Transverse colon (tissue), 4 donors: ENCODE measurements around the gene CCM2L. TPM values are rescaled to one million over a fixed set of nuclear protein-coding genes. Genes with fewer than 3 reads are reported as not detected.

Experiments used
- DNase-seq: peaks from one replicate; pipeline ENCODE4 v3.0.0-alpha.2; 2019
- H3K27ac ChIP-seq, 4 donors: fragments of 200-600 bp; sonication (generic); 2 replicates each; pipeline ENCODE4 v1.5.1; 2016 to 2018; ENCODE audit warnings: inconsistent platforms in 4 of 4
- H3K27me3 ChIP-seq: fragments of 200-600 bp; sonication (generic); 2 replicates; pipeline ENCODE4 v1.5.1; 2017; ENCODE audit warnings: inconsistent platforms
- H3K36me3 ChIP-seq, 4 donors: fragments of 200-600 bp; sonication (generic); 2 replicates each; pipeline ENCODE4 v1.5.1; 2017 to 2019; ENCODE audit warnings: inconsistent platforms in 4 of 4
- H3K4me1 ChIP-seq, 4 donors: fragments of 200-600 bp; sonication (generic); 2 replicates each; pipeline ENCODE4 v1.5.1; 2017 to 2020; ENCODE audit warnings: inconsistent platforms in 4 of 4
- H3K4me3 ChIP-seq, 4 donors: fragments of 200-600 bp; sonication (generic); 1 replicate in 1 of 4; 2 replicates in 3 of 4; pipeline versions ENCODE4 v1.5.1 to v1.6.1; 2017 to 2019; ENCODE audit warnings: inconsistent platforms in 4 of 4
- H3K9me3 ChIP-seq, 2 donors: fragments of 200-600 bp; sonication (generic); 2 replicates each; pipeline ENCODE4 v1.5.1; 2017 to 2019; ENCODE audit warnings: inconsistent platforms in 2 of 2
- CTCF ChIP-seq, 5 experiments: fragments of 200-600 bp in 3 of 5; fragments of 450-650 bp in 2 of 5; sonication (generic) in 3 of 5; IDR thresholded peaks; 1 replicate in 2 of 5; 2 replicates in 3 of 5; pipeline ENCODE4 v1.5.1; 2016 to 2017; ENCODE audit warnings: antibody characterized with exemption in 5 of 5, inconsistent platforms in 3 of 5, mild to moderate bottlenecking in 2 of 5, moderate library complexity in 1 of 5
- EP300 ChIP-seq: sonication (generic); formaldehyde crosslinking; IDR thresholded peaks from one replicate; pipeline ENCODE4 v1.6.1; 2017; ENCODE audit warnings: antibody characterized with exemption, low read depth
- POLR2A ChIP-seq: fragments of 450-650 bp; IDR thresholded peaks from one replicate; pipeline ENCODE4 v1.6.1; 2016; ENCODE audit warnings: antibody characterized with exemption, mild to moderate bottlenecking, moderate library complexity
- POLR2AphosphoS5 ChIP-seq, 3 donors: sonication (generic); formaldehyde crosslinking; IDR thresholded peaks; one replicate each; pipeline ENCODE4 v1.6.1; 2016; ENCODE audit warnings: antibody characterized with exemption in 3 of 3
- WGBS, 2 donors: methylation state at CpG; one replicate each; pipeline ENCODE4 v1.1.5; 2018; ENCODE audit warnings: low coverage in 1 of 2; 5-methylcytosine and 5-hydroxymethylcytosine counted together
- in situ Hi-C, 4 donors: fragments of 200-750 bp; cut with MboI; loops; one replicate each; pipeline versions ENCODE4 v1.15.0 to v1.15.1; 2017; ENCODE audit warnings: low sequenced_read_pairs in 3 of 4, low pct_ligation_motif_present in 1 of 4, low pct_unique_long_range_greater_than_20kb in 1 of 4
- intact Hi-C: fragments of 100-400 bp; cut with DNase I; formaldehyde crosslinking; loops from one replicate; pipeline ENCODE4 v1.15.1; 2023; ENCODE audit warnings: low total_unique reads
- total RNA-seq, 4 donors: library from RNA; depleted of rRNA; stranded (reverse); fragments of >200 nt; gene quantifications; one replicate each; pipeline ENCODE4 v1.1.0, GENCODE V29; 2016

The CCM2L gene
- total RNA-seq, 4 donors from 2014 or later: 1.7 to 4.9 (median 3.0) TPM

- intact Hi-C loops (no loop called here), in situ Hi-C loops (loop anchor here in 1 of 4 donors (10.0 kb wide), 1 partner anchor 113 kb away; no protein-coding TSS in a partner anchor)
- TF ChIP-seq EP300 (no peak), CTCF (IDR thresholded peaks at IDR 0.05) (no peak), POLR2AphosphoS5 (IDR thresholded peaks at IDR 0.05) (no peak), POLR2A (no peak)
- peaks cover 0 to 4% (median 0%) of the 10 kb centered on the region in 4 donors for H3K4me1 ChIP-seq
- no peak within 1 kb of the TSS for H3K27ac ChIP-seq
- no peaks in the 10 kb centered on the region for H3K36me3 ChIP-seq
- no peaks in the 10 kb centered on the region for H3K9me3 ChIP-seq
- H3K4me3 ChIP-seq: peak within 1 kb of the TSS in 1 of 4 donors; percentile 39
- DNase-seq: no peak
- 2% methylated on average over 9 of the region's 38 CpGs; no CpG with 5 or more reads in 1 of the 2 donors for WGBS, 2 donors
- H3K27me3 ChIP-seq: peaks cover 64% of the 10 kb centered on the region
Observed at GRCh38 chr20:31967830-31968249, 42.4 kb upstream of the CCM2L start, which contains the start of gene XKR7. XKR7 (plus strand) TSS chr20:31968151; CDS start chr20:31968176, 25 bp downstream.

GRCh38 chr20:31968291-31969126 lies 41.7 kb upstream of the CCM2L start:
- H3K27ac ChIP-seq: no peak overlapping the region
- in situ Hi-C loops (loop anchor here in 1 of 4 donors (10.0 kb wide), 1 partner anchor 114 kb away; no protein-coding TSS in a partner anchor), intact Hi-C loops (no loop called here)
- peak; percentile 56 for DNase-seq
- no peaks in the 10 kb centered on the region for H3K9me3 ChIP-seq
- peaks cover 0 to 4% (median 0%) of the 10 kb centered on the region in 4 donors for H3K4me1 ChIP-seq
- H3K27me3 ChIP-seq: peaks cover 59% of the 10 kb centered on the region
- 13% methylated on average over 12 of the region's 57 CpGs; no CpG with 5 or more reads in 1 of the 2 donors for WGBS, 2 donors
- TF ChIP-seq POLR2AphosphoS5 (IDR thresholded peaks at IDR 0.05) (no peak), EP300 (no peak), POLR2A (no peak), CTCF (IDR thresholded peaks at IDR 0.05) (no peak)
- H3K36me3 ChIP-seq: no peaks in the 10 kb centered on the region
- no peak overlapping the region for H3K4me3 ChIP-seq

GRCh38 chr20:31969991-31970390 lies 40.2 kb upstream of the CCM2L start:
- WGBS, 2 donors: 55 to 62% methylated on average over 5 of the region's 5 CpGs
- H3K36me3 ChIP-seq: no peaks in the 10 kb centered on the region
- TF ChIP-seq POLR2A (no peak), POLR2AphosphoS5 (IDR thresholded peaks at IDR 0.05) (no peak), EP300 (no peak), CTCF (IDR thresholded peaks at IDR 0.05) (no peak)
- in situ Hi-C loops: loop anchor here in 1 of 4 donors (10.0 kb wide), 1 partner anchor 115 kb away; no protein-coding TSS in a partner anchor
- no peak overlapping the region for H3K4me3 ChIP-seq
- H3K9me3 ChIP-seq: no peaks in the 10 kb centered on the region
- no peak overlapping the region for H3K27ac ChIP-seq
- DNase-seq: no peak
- H3K27me3 ChIP-seq: peaks cover 66% of the 10 kb centered on the region
- H3K4me1 ChIP-seq: peaks cover 0 to 4% (median 0%) of the 10 kb centered on the region in 4 donors
- intact Hi-C loops: no loop called here

- intact Hi-C loops (no loop called here), in situ Hi-C loops (no loop called here)
- DNase-seq: no peak
- 11% methylated on average over 4 of the region's 4 CpGs; no CpG with 5 or more reads in 1 of the 2 donors for WGBS, 2 donors
- Histone ChIP-seq H3K4me3 (no peak overlapping the region), H3K36me3 (no peaks in the 10 kb centered on the region), H3K4me1 (peaks cover 0 to 4% (median 0%) of the 10 kb centered on the region in 4 donors), H3K27ac (no peak overlapping the region), H3K9me3 (no peaks in the 10 kb centered on the region), H3K27me3 (peaks cover 48% of the 10 kb centered on the region)
- TF ChIP-seq POLR2AphosphoS5 (IDR thresholded peaks at IDR 0.05) (no peak), POLR2A (no peak), EP300 (no peak), CTCF (IDR thresholded peaks at IDR 0.05) (no peak)
Observed at GRCh38 chr20:31972471-31973021, 37.7 kb upstream of the CCM2L start.
